ENCODE results near the gene DNAAF1. TPM values are rescaled to one million over a fixed set of nuclear protein-coding genes. Genes with fewer than 3 reads are reported as not detected.

DNAAF1 gene
- total RNA-seq, 2 experiments from 2014 or later = 0.39 TPM; not detected in 1

Other genes starting within 250 kb of the DNAAF1 start
- 1 to 10 TPM; 3.3 to 3.8 TPM for gene MLYCD, start 246.2 kb upstream of the DNAAF1 start, total RNA-seq
- 1 to 10 TPM in 1 of 2 experiments, under 1 TPM in 1; 0.75 to 1.0 TPM for gene OSGIN1, start 192.1 kb upstream of the DNAAF1 start, total RNA-seq
- gene NECAB2, start 177.1 kb upstream of the DNAAF1 start, total RNA-seq = not detected
- gene SLC38A8, start 102.5 kb upstream of the DNAAF1 start, total RNA-seq = not detected
- 10 to 100 TPM; 32.0 to 32.2 TPM for gene MBTPS1, start 28.4 kb upstream of the DNAAF1 start, total RNA-seq
- gene HSDL1, start 131 bp upstream of the DNAAF1 start, total RNA-seq = 10 to 100 TPM in 1 of 2 experiments, 1 to 10 TPM in 1; 7.4 to 11.4 TPM
- 10 to 100 TPM; 44.4 to 45.7 TPM for gene TAF1C, start 41.7 kb downstream of the DNAAF1 start, total RNA-seq
- under 1 TPM; 0.16 to 0.18 TPM for gene ADAD2, start 45.8 kb downstream of the DNAAF1 start, total RNA-seq
- gene KCNG4, start 94.7 kb downstream of the DNAAF1 start, total RNA-seq = not detected
- gene WFDC1, start 149.6 kb downstream of the DNAAF1 start, total RNA-seq = not detected
- not detected for gene ATP2C2, start 223.2 kb downstream of the DNAAF1 start, total RNA-seq

Measured in activated CD4-positive, alpha-beta T cell treated with anti-CD3 and anti-CD28 coated beads for 36 hours (primary cell).